ENCODE measurements around the gene MAGI2.

Gene MAGI2

DNA sequence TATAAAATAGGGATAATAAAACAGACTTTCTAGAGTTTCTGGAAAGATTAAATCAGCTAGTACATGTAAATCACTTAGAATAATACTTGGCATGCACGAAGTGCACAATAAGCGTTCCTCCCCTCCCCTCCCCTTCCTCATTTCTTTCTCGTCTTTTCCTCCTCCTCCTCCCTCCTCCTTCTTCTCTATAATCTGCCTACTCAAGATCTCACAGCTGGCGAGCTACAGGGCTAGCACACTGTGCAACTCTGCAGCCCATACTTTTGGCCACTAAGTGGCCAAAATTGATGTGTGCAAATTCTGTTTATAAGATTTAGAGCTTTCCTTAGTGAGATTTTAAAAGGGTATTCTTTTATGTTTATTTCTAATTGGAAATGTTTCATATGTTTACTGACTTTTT lies 1089.6 kb downstream of the MAGI2 start:
- H3K27ac ChIP-seq = no peak overlapping the region
- TF ChIP-seq, protein P1, sequence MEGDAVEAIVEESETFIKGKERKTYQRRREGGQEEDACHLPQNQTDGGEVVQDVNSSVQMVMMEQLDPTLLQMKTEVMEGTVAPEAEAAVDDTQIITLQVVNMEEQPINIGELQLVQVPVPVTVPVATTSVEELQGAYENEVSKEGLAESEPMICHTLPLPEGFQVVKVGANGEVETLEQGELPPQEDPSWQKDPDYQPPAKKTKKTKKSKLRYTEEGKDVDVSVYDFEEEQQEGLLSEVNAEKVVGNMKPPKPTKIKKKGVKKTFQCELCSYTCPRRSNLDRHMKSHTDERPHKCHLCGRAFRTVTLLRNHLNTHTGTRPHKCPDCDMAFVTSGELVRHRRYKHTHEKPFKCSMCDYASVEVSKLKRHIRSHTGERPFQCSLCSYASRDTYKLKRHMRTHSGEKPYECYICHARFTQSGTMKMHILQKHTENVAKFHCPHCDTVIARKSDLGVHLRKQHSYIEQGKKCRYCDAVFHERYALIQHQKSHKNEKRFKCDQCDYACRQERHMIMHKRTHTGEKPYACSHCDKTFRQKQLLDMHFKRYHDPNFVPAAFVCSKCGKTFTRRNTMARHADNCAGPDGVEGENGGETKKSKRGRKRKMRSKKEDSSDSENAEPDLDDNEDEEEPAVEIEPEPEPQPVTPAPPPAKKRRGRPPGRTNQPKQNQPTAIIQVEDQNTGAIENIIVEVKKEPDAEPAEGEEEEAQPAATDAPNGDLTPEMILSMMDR (conservative IDR thresholded peaks at IDR 0.05) = peak; percentile 27

DNA sequence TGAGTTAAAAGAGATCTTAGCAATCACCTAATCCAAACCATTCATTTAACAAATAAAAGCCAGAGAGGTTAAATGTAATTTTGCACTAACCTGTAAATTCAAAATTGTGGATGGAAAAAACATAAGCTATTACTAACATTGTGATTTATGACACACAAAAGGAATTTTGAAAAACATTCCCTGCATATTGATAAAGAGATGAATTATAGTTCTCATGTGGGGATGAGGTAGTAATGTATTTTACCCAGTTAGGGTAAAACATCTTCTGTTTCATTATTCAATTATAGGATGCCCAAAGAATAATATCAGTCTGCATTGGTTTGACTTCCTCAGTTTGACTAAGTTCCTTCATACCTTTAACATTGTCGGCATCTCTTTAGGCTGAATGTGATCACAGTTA lies 1093.6 kb downstream of the MAGI2 start:
- no peak overlapping the region for H3K27ac ChIP-seq
- TF ChIP-seq, protein P1 (conservative IDR thresholded peaks at IDR 0.05) = no peak

DNA sequence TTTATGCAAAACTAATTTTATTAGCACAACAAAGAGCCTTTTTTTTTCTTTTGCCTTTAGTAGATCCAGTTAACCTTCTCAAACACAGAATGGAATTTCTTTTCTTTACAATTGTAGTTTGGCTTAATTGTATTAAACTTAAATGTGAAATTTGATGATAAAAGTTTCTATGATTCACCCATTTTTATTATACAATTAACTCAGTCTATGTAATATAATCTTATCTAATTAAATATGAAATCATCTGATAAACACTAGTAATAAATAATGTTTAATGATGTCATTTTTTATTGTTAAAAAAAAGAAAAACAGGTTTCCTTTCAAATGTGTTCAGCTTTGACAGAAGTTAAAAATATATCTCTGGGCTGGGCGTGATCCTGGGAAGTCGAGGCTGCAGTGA lies 1095.8 kb downstream of the MAGI2 start:
- TF ChIP-seq, protein P1 (conservative IDR thresholded peaks at IDR 0.05) = no peak
- H3K27ac ChIP-seq = no peak overlapping the region

DNA sequence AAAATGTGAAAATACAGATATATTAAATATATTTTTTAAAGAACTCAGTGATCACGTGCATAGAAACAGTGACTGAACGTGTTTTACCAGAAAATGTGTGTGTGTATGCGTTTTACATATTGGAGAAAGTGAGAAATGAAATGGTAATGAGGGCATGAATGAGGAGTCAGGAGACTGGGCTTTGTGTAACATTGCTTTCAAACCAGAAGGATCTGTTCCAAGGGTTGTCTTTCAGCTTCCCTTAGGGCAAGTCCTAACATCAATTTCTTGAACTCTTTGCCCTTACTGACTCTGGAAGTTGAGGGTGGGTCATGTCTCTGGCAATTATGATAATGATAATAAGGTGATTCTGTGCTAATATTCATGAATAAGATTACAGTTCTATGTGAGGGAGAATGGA lies 1097.6 kb downstream of the MAGI2 start:
- TF ChIP-seq, protein P1 (conservative IDR thresholded peaks at IDR 0.05) = no peak
- H3K27ac ChIP-seq = no peak overlapping the region

DNA sequence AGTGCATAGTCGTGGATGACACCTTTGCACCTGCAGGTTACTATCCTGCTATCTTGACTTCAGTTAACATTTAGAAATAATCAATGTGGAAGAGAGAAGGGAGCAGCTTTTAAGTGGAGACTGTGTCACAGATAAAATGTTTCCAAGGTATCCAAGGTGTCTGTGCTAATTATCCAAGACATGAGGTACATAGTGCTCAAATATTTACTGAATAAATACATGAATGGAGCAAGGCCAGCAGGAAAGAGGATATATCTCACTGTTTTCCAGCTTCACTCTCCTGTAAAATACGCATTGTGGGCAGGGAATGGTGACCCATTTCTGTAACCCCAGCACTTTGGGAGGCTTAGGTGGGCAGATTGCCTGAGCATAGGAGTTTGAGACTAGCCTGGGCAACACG lies 1102.5 kb downstream of the MAGI2 start:
- H3K27ac ChIP-seq = no peak overlapping the region
- TF ChIP-seq, protein P1 (conservative IDR thresholded peaks at IDR 0.05) = no peak

DNA sequence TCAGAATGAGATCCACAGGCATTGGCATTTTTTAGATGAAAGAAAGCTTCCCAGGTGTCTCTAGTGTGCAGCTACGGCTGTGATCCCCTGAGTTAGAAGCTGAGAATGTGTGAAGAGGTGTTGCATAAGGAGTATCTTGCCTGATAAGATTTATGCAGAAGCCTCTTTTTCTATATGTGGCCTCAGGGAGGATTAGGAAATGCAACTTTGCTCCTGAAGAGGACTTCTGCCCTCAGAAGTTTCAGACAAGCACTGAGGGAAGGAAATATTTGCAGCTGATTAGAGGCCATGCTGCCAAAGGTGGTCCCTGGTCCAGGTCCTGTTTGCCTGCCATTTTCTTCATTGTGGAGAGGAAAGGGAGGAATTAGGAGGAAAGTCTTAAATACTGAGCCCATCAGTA lies 1103.1 kb downstream of the MAGI2 start:
- no peak overlapping the region for H3K27ac ChIP-seq
- TF ChIP-seq, protein P1 (conservative IDR thresholded peaks at IDR 0.05) = no peak

DNA sequence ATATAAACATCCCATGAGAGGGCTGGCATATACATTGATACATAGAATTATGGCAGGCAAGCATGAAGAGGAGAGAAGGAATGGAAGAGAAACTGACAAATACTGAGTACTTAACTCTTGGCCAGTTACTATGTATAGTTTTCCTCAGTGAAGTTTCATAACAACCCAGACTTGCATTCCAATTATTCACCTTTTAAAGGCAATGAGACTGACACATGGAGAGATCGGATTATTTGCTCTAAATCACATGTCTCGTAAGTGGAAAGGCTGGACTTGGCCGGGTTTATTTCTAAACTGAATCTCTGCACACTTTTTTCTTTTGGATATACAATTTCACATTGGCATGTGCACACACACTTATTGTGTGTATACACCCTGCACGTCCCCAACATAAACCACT lies 1106.6 kb downstream of the MAGI2 start:
- TF ChIP-seq, protein P1 (conservative IDR thresholded peaks at IDR 0.05) = no peak
- H3K27ac ChIP-seq = no peak overlapping the region

DNA sequence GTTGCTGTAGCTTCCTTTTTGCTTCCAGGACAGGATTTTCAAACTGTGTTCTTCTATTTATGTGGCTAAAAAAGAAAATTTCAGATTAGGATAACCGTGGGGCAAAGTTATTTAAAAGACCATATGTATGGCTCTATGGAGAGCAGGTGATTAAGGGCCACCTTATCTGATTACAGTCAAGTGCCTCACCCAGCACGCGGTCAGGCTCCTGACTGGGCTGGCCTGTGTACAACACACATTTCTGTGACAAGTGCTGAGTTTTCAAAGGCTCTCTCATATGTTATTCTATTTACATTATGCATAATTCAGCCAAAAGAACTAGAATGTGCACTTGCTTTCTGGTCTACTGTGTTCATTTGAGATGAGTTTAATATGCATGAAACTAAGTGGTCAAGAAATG lies 1107.5 kb downstream of the MAGI2 start:
- TF ChIP-seq, protein P1 (conservative IDR thresholded peaks at IDR 0.05) = no peak
- H3K27ac ChIP-seq = peak overlapping the region; percentile 22
